T-cell (primary cell): ENCODE data around the gene EFNA4. TPM values are rescaled to one million over a fixed set of nuclear protein-coding genes. Genes with fewer than 3 reads are reported as not detected.

Experiments
- ATAC-seq, 4 experiments: fragments of 200-7000 bp in 3 of 4; fragments of 150-1000 bp in 1 of 4; cut with Tn5 transposase; replicated peaks in 1 of 4; 1 replicate in 3 of 4; 2 replicates in 1 of 4; pipeline ENCODE4 v1.10.0; 2021; ENCODE audit warnings: moderate library complexity in 3 of 4, mild to moderate bottlenecking in 2 of 4, moderate number of reproducible peaks in 1 of 4
- CTCF ChIA-PET, 2 donors: fragments of 300-600 bp; sonication (Branson Sonifier 250); formaldehyde crosslinking; loops; one replicate each; lab custom pipeline; 2022; ENCODE audit warnings: antibody characterized with exemption in 2 of 2; lab: Charles Lee
- POLR2A ChIA-PET, 2 donors: fragments of 300-600 bp; sonication (Branson Sonifier 250); formaldehyde crosslinking; loops; one replicate each; lab custom pipeline; 2022; ENCODE audit warnings: antibody characterized with exemption in 2 of 2; lab: Charles Lee
- DNase-seq, 35 experiments: peaks; one replicate each; pipeline versions ENCODE4 v3.0.0 to v3.0.0-alpha.2; 2013 to 2023
- H3K27ac ChIP-seq: one replicate; pipeline ENCODE4 v1.5.1; 2013; ENCODE audit warnings: low read length
- H3K27me3 ChIP-seq, 2 experiments: replicated peaks in 1 of 2; 1 replicate in 1 of 2; 2 replicates in 1 of 2; pipeline versions ENCODE4 v1.6.1 to v1.7.0; 2013; ENCODE audit warnings: low read length in 1 of 2, mixed read lengths in 1 of 2; ENCODE audit not compliant: control insufficient read depth in 2 of 2, insufficient read depth in 2 of 2; ENCODE audit errors: extremely low read depth in 1 of 2
- H3K36me3 ChIP-seq, 2 donors: 1 replicate in 1 of 2; 2 replicates in 1 of 2; pipeline versions ENCODE4 v1.6.1 to v1.7.0; 2013; ENCODE audit warnings: low read length in 1 of 2; ENCODE audit not compliant: control insufficient read depth in 2 of 2, insufficient read depth in 1 of 2; ENCODE audit errors: extremely low read depth in 1 of 2
- H3K4me1 ChIP-seq, 2 experiments: 1 replicate in 1 of 2; 2 replicates in 1 of 2; pipeline versions ENCODE4 v1.6.1 to v1.7.0; 2013; ENCODE audit warnings: low read length in 2 of 2, mixed read lengths in 1 of 2; ENCODE audit not compliant: insufficient read depth in 2 of 2, control insufficient read depth in 1 of 2; ENCODE audit errors: extremely low read depth in 1 of 2
- H3K4me3 ChIP-seq, 2 donors: 1 replicate in 1 of 2; 2 replicates in 1 of 2; pipeline versions ENCODE4 v1.5.1 to v1.7.0; 2013; ENCODE audit warnings: mild to moderate bottlenecking in 2 of 2, low read length in 1 of 2, moderate library complexity in 1 of 2; ENCODE audit not compliant: control insufficient read depth in 1 of 2; ENCODE audit errors: extremely low read depth in 1 of 2
- H3K9me3 ChIP-seq: 2 replicates; pipeline ENCODE4 v1.7.0; 2013
- H3K27ac Mint-ChIP-seq, 2 donors: one replicate each; pipeline ENCODE4 v1.8.0; 2020 to 2021; ENCODE audit warnings: mild to moderate bottlenecking in 2 of 2, mixed read lengths in 2 of 2
- H3K27me3 Mint-ChIP-seq, 2 donors: one replicate each; pipeline ENCODE4 v1.8.0; 2021 to 2022; ENCODE audit warnings: mixed read lengths in 2 of 2
- H3K36me3 Mint-ChIP-seq: one replicate; pipeline ENCODE4 v1.8.0; 2021; ENCODE audit warnings: mixed read lengths
- H3K4me1 Mint-ChIP-seq, 3 donors: one replicate each; pipeline ENCODE4 v1.8.0; 2020 to 2022; ENCODE audit warnings: mixed read lengths in 3 of 3, mild to moderate bottlenecking in 1 of 3
- H3K4me3 Mint-ChIP-seq, 3 donors: one replicate each; pipeline ENCODE4 v1.8.0; 2020 to 2022; ENCODE audit warnings: mild to moderate bottlenecking in 3 of 3, mixed read lengths in 3 of 3, moderate library complexity in 3 of 3
- H3K9me3 Mint-ChIP-seq, 3 donors: one replicate each; pipeline ENCODE4 v1.8.0; 2020 to 2022; ENCODE audit warnings: mixed read lengths in 3 of 3
- WGBS: methylation state at CpG from one replicate; pipeline ENCODE4 v1.1.5; 2013; ENCODE audit warnings: missing lambda C conversion rate; ENCODE audit not compliant: insufficient coverage; 5-methylcytosine and 5-hydroxymethylcytosine counted together
- total RNA-seq, 35 experiments: library from RNA in 6 of 35; stranded (reverse) in 6 of 35; fragments of 120-200 nt in 1 of 35; gene quantifications; one replicate each; pipeline versions ENCODE4 v1.2.1 to v1.2.4 and lab custom pipeline; 2013 to 2026

Gene EFNA4
- total RNA-seq, 5 donors from 2014 or later (not counting 1 experiment from before 2014, with no cell fraction given), result 3.1 to 7.8 (median 6.6) TPM

- Histone ChIP-seq H3K9me3 (no peaks in the 10 kb centered on the region), H3K4me1 (peaks cover 63 to 72% of the 10 kb centered on the region in 2 experiments), H3K27ac (no peak overlapping the region), H3K27me3 (peaks cover 0 to 48% of the 10 kb centered on the region in 2 experiments), H3K36me3 (no peaks in the 10 kb centered on the region), H3K4me3 (no peak overlapping the region)
- no peaks in the 10 kb centered on the region for H3K9me3 Mint-ChIP-seq
- H3K4me1 Mint-ChIP-seq, result peaks cover 34 to 49% (median 49%) of the 10 kb centered on the region in 3 donors
- ATAC-seq, result no peak
- WGBS, result 90% methylated on average over 4 of the region's 4 CpGs
- peak overlapping the region in 1 of 2 donors; percentile 7 for H3K27ac Mint-ChIP-seq
- POLR2A ChIA-PET, result no interaction called here
- H3K4me3 Mint-ChIP-seq, result peak overlapping the region; percentile 43 to 85 (median 52)
- no peak for DNase-seq
- H3K27me3 Mint-ChIP-seq, result peaks cover 16 to 22% of the 10 kb centered on the region in 2 donors
- H3K36me3 Mint-ChIP-seq, result no peaks in the 10 kb centered on the region
- CTCF ChIA-PET, result interaction anchor here in 1 of 2 donors (0.8 kb wide), 1 partner anchor 23 kb away, joined by 3 read pairs; no protein-coding TSS in a partner anchor
Measured at GRCh38 chr1:155077758-155078445, 14.4 kb downstream of the EFNA4 start.

- Mint-ChIP-seq H3K4me3 (peak within 1 kb of the TSS; percentile 73 to 85 (median 74)), H3K27ac (peak within 1 kb of the TSS in 1 of 2 donors; percentile 10), H3K9me3 (no peaks in the 10 kb centered on the region), H3K36me3 (no peaks in the 10 kb centered on the region), H3K4me1 (peaks cover 29 to 46% (median 42%) of the 10 kb centered on the region in 3 donors), H3K27me3 (peaks cover 18 to 27% of the 10 kb centered on the region in 2 donors)
- 5% methylated on average over 58 of the region's 59 CpGs for WGBS
- Histone ChIP-seq H3K27ac (no peak within 1 kb of the TSS), H3K9me3 (no peaks in the 10 kb centered on the region), H3K4me3 (peak within 1 kb of the TSS; percentile 33 to 51), H3K36me3 (no peaks in the 10 kb centered on the region), H3K27me3 (peaks cover 2 to 56% of the 10 kb centered on the region in 2 experiments), H3K4me1 (peaks cover 64 to 71% of the 10 kb centered on the region in 2 experiments)
- CTCF ChIA-PET, result interaction anchor here in 1 of 2 donors (0.8 kb wide), 1 partner anchor 24 kb away, joined by 3 read pairs; no protein-coding TSS in a partner anchor
- peak in 11 of 35 experiments; percentile 28 to 73 (median 47) for DNase-seq
- ATAC-seq, result peak; percentile 51 to 57 (median 52)
- POLR2A ChIA-PET, result interaction anchor here (0.5 kb wide), 2 partner anchors 67 to 453 kb away, joined by 4 to 6 read pairs; no protein-coding TSS in a partner anchor
Measured at GRCh38 chr1:155078469-155079209, 15.1 kb downstream of the EFNA4 start, which contains the start of gene EFNA3. TSS of gene EFNA3 (plus strand) at chr1:155078837. CDS start at chr1:155078942, 105 bp downstream.

DNA sequence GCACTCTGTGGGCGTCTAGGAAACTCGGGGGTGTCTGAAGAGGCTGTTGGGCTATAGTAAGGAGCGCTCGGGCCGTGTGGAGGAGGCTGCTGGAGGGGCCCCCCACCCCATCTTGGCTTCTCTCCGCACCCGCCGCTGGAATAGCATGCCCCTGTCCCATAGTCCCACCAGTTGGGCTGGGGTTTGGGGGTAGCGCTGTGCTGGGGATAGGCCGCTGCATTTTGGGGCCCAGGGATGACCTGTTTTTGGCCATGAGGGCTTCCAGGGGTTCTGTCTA, 15.6 kb downstream of the EFNA4 start:
- Histone ChIP-seq H3K27me3 (peaks cover 2 to 61% of the 10 kb centered on the region in 2 experiments), H3K27ac (no peak overlapping the region), H3K9me3 (no peaks in the 10 kb centered on the region), H3K36me3 (no peaks in the 10 kb centered on the region), H3K4me1 (peaks cover 63 to 67% of the 10 kb centered on the region in 2 experiments), H3K4me3 (peak overlapping the region; percentile 33 to 51)
- WGBS, result 27% methylated on average over 2 of the region's 10 CpGs
- H3K27ac Mint-ChIP-seq, result no peak overlapping the region
- H3K4me3 Mint-ChIP-seq, result peak overlapping the region; percentile 73 to 85 (median 74)
- DNase-seq (no peak), ATAC-seq (peak in 2 of 4 experiments; percentile 3 to 4)
- CTCF ChIA-PET, result no interaction called here
- H3K9me3 Mint-ChIP-seq, result no peaks in the 10 kb centered on the region
- no peaks in the 10 kb centered on the region for H3K36me3 Mint-ChIP-seq
- peaks cover 23 to 32% of the 10 kb centered on the region in 2 donors for H3K27me3 Mint-ChIP-seq
- POLR2A ChIA-PET, result interaction anchor here in 1 of 2 donors (0.5 kb wide), 1 partner anchor 67 kb away, joined by 6 read pairs; no protein-coding TSS in a partner anchor
- H3K4me1 Mint-ChIP-seq, result peaks cover 30 to 47% (median 41%) of the 10 kb centered on the region in 3 donors

DNA sequence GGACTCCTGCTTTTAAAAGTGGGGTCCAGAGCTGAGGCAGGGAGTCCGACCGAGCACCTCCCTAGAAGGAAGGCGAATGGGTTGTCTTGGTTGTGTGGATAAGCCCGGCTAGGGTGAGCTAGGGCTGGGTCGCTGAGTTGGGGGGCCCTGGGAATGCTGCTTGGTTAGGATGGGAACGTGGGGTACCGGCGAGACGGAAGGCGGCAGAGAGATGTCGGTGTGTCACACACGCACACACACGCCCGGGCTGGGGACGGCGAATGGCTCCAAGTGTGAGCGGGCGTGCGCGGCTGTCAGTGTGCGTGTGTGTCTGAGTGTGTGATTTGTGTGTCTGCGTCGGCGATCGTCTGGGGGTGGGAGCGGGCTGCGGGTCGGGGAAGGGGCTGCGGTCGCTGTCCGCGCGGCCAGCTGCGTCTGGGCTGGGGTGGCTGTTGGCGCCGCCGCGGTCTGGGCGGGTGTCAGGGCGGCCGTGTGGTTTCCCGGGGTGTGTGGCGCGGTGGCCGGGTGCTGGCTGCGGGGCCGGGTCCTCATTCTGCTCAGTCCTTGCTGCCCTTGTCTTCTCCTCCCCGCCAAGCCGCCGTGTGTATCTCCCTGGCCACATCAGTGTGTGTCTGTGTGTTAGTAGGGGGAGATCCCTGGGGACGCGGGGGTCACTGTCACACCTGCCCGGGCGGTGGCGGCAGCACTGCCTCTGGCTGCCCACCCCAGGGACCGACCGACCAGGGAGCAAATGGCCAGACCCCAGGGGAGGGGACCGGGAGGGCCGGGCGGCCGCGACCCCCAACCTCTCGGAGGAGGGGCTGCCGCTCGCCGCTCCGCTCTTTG, 16.2 kb downstream of the EFNA4 start:
- Mint-ChIP-seq H3K36me3 (no peaks in the 10 kb centered on the region), H3K4me3 (peak overlapping the region; percentile 73 to 85 (median 74)), H3K27ac (peak overlapping the region in 1 of 2 donors; percentile 10), H3K27me3 (peaks cover 25 to 37% of the 10 kb centered on the region in 2 donors), H3K4me1 (peaks cover 35 to 51% (median 41%) of the 10 kb centered on the region in 3 donors), H3K9me3 (no peaks in the 10 kb centered on the region)
- Histone ChIP-seq H3K36me3 (no peaks in the 10 kb centered on the region), H3K27me3 (peaks cover 2 to 66% of the 10 kb centered on the region in 2 experiments), H3K9me3 (no peaks in the 10 kb centered on the region), H3K4me3 (peak overlapping the region; percentile 33 to 51), H3K27ac (no peak overlapping the region), H3K4me1 (peaks cover 66 to 69% of the 10 kb centered on the region in 2 experiments)
- ATAC-seq, result peak in 2 of 4 experiments; percentile 7 to 19
- WGBS, result 1% methylated on average over 54 of the region's 67 CpGs
- POLR2A ChIA-PET, result interaction anchor here in 1 of 2 donors (0.5 kb wide), 1 partner anchor 68 kb away, joined by 6 read pairs; no protein-coding TSS in a partner anchor
- DNase-seq, result peak in 3 of 35 experiments; percentile 28 to 47 (median 28)
- CTCF ChIA-PET, result no interaction called here

GRCh38 chr1:155080312-155081228, 17.0 kb downstream of the EFNA4 start:
- no peak overlapping the region for H3K27ac ChIP-seq
- ChIA-PET POLR2A (no interaction called here), CTCF (interaction anchor here in 1 of 2 donors (1.1 kb wide), 1 partner anchor 30 kb away, joined by 5 read pairs; the partner anchor contains the start of gene ADAM15)
- H3K4me3 ChIP-seq, result peak overlapping the region; percentile 27 to 51
- peaks cover 25 to 37% of the 10 kb centered on the region in 2 donors for H3K27me3 Mint-ChIP-seq
- H3K4me3 Mint-ChIP-seq, result peak overlapping the region; percentile 73 to 85 (median 78)
- peaks cover 64 to 70% of the 10 kb centered on the region in 2 experiments for H3K4me1 ChIP-seq
- no peaks in the 10 kb centered on the region for H3K36me3 Mint-ChIP-seq
- peaks cover 40 to 56% (median 50%) of the 10 kb centered on the region in 3 donors for H3K4me1 Mint-ChIP-seq
- H3K27ac Mint-ChIP-seq, result no peak overlapping the region
- H3K9me3 ChIP-seq, result no peaks in the 10 kb centered on the region
- H3K9me3 Mint-ChIP-seq, result no peaks in the 10 kb centered on the region
- 0% methylated on average over 32 of the region's 71 CpGs for WGBS
- H3K36me3 ChIP-seq, result no peaks in the 10 kb centered on the region
- H3K27me3 ChIP-seq, result peaks cover 2 to 67% of the 10 kb centered on the region in 2 experiments
- DNase-seq (peak in 7 of 35 experiments; percentile 31 to 61 (median 34)), ATAC-seq (no peak)
